SU-DHL-6 (cell line): ENCODE results near the gene SLC36A1.

Source experiments
- CTCF ChIP-seq: fragments of 200-600 bp; sonication (generic); IDR thresholded peaks from one replicate; pipeline ENCODE4 v1.5.1; 2017; ENCODE audit warnings: antibody characterized with exemption, mild to moderate bottlenecking, low read length, moderate library complexity; ENCODE audit not compliant: insufficient read depth, poor library complexity, severe bottlenecking
- EZH2phosphoT487 ChIP-seq: fragments of 200-600 bp; sonication (generic), shearing (Covaris generic); conservative IDR thresholded peaks from 2 replicates; pipeline ENCODE4 v1.6.1; 2018; ENCODE audit warnings: mild to moderate bottlenecking, antibody characterized with exemption, low read length, moderate library complexity, mixed read lengths

DNA sequence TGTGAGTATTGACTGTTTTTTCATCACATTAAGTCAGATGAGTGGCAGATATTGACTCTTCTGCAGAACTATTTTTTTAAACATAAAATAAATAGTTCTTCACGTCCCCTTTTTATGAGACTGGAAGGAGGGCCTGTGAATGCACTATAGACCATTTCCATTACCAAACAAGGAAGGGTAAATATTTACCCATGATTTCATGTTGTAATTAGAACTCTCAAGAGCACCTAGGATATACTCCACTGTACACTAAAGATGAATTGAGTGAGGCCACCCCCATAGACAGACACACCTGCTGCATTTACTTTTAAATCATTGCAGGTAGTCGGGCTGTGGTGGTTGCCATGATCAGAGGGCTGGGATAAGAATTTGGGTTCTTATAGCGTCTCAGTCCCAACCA is 22.6 kb downstream of the SLC36A1 start:
- TF ChIP-seq CTCF (no peak), EZH2phosphoT487 (no peak)
